A549 (cell line): Measurements from ENCODE around the gene CASK. TPM values are rescaled to one million over a fixed set of nuclear protein-coding genes. Genes with fewer than 3 reads are reported as not detected.
A peak's percentile ranks its signal among the peaks of the same experiment; 100 is the strongest.

Experiments used
- ATAC-seq, 2 experiments: fragments of 200-7000 bp in 1 of 2; fragments of >200 bp in 1 of 2; cut with Nextera tagmentation in 1 of 2; cut with Tn5 transposase in 1 of 2; 3 replicates each; pipeline versions ENCODE4 v1.8.0 to v1.9.1; 2018 to 2020; ENCODE audit warnings: mild to moderate bottlenecking in 1 of 2, moderate library complexity in 1 of 2
- CTCF ChIA-PET: fragments of 300-600 bp; sonication (Branson Sonifier 250); formaldehyde crosslinking; extraction: SDS; loops from one replicate; lab custom pipeline; 2021; ENCODE audit warnings: antibody characterized with exemption, inconsistent platforms; lab: Yijun Ruan, JAX
- POLR2A ChIA-PET: fragments of 350-600 bp; formaldehyde crosslinking; extraction: SDS; loops from one replicate; lab custom pipeline; 2021; ENCODE audit warnings: antibody characterized with exemption, inconsistent platforms; lab: Yijun Ruan, JAX
- DNase-seq, 2 experiments: peaks; one replicate each; pipeline versions ENCODE4 v3.0.0 to v3.0.0-alpha.2; 2011 to 2016; ENCODE audit warnings: low read depth in 1 of 2, low spot score in 1 of 2
- FAIRE-seq: peaks from 2 replicates; lab custom pipeline; 2011; peaks lifted over from hg19 to GRCh38; lab: Jason Lieb, UNC
- H3K27ac ChIP-seq, 2 experiments: fragments of >200 bp; sonication (Bioruptor Twin); formaldehyde crosslinking; 3 replicates each; pipeline ENCODE4 v1.5.1; 2016 to 2017
- H3K4me1 ChIP-seq: fragments of >200 bp; sonication (Bioruptor Twin); formaldehyde crosslinking; 3 replicates; pipeline ENCODE4 v1.6.1; 2016
- H3K4me2 ChIP-seq: fragments of >200 bp; sonication (Bioruptor Twin); formaldehyde crosslinking; 3 replicates; pipeline ENCODE4 v1.6.1; 2016
- H3K4me3 ChIP-seq: fragments of >200 bp; sonication (Bioruptor Twin); formaldehyde crosslinking; 3 replicates; pipeline ENCODE4 v1.5.1; 2016
- H3K9me3 ChIP-seq: fragments of >200 bp; sonication (Bioruptor Twin); formaldehyde crosslinking; 3 replicates; pipeline ENCODE4 v1.6.1; 2016
- CBX8 ChIP-seq: fragments of 200-600 bp; sonication (generic); IDR thresholded peaks from 2 replicates; pipeline ENCODE4 v1.6.1; 2016
- CEBPB ChIP-seq, 2 experiments: fragments of >200 bp in 1 of 2; sonication (Bioruptor Twin) in 1 of 2; formaldehyde crosslinking in 1 of 2; IDR thresholded peaks; 2 replicates each; pipeline ENCODE4 v1.6.1; 2012 to 2016
- EHF ChIP-seq: fragments of 250-450 bp; sonication (Bioruptor Pico); IDR thresholded peaks from 2 replicates; pipeline ENCODE4 v1.5.0; 2020; ENCODE audit warnings: mild to moderate bottlenecking
- FOSL2 ChIP-seq, 2 experiments: fragments of 450-650 bp in 1 of 2; fragments of >200 bp in 1 of 2; sonication (Bioruptor Twin) in 1 of 2; formaldehyde crosslinking; IDR thresholded peaks; 2 replicates each; pipeline versions ENCODE4 v1.5.0 to v1.6.1; 2016 to 2020; ENCODE audit warnings: mild to moderate bottlenecking in 1 of 2, moderate library complexity in 1 of 2
- HDAC2 ChIP-seq: fragments of 200-600 bp; sonication (generic); IDR thresholded peaks from 2 replicates; pipeline ENCODE4 v1.6.1; 2016
- HOXA7 ChIP-seq: fragments of 250-450 bp; sonication (Bioruptor Pico); IDR thresholded peaks from 2 replicates; pipeline ENCODE4 v1.5.0; 2020; ENCODE audit warnings: mild to moderate bottlenecking, moderate library complexity
- HOXB5 ChIP-seq: fragments of 250-450 bp; sonication (Bioruptor Pico); IDR thresholded peaks from 2 replicates; pipeline ENCODE4 v1.5.0; 2020; ENCODE audit warnings: mild to moderate bottlenecking, moderate library complexity
- JUN ChIP-seq, 2 experiments: fragments of >200 bp; sonication (Bioruptor Twin); formaldehyde crosslinking; IDR thresholded peaks; 2 replicates in 1 of 2; 3 replicates in 1 of 2; pipeline ENCODE4 v1.6.1; 2016 to 2017
- KDM1A ChIP-seq: fragments of 200-600 bp; sonication (generic); IDR thresholded peaks from 2 replicates; pipeline ENCODE4 v1.6.1; 2016; ENCODE audit warnings: low read depth, mild to moderate bottlenecking
- MAZ ChIP-seq: fragments of 150-350 bp; IDR thresholded peaks from 2 replicates; pipeline ENCODE4 v1.6.1; 2014; ENCODE audit warnings: antibody characterized with exemption, low read depth, low read length, borderline replicate concordance
- MYC ChIP-seq: IDR thresholded peaks from 2 replicates; pipeline ENCODE4 v1.6.1; 2012; ENCODE audit warnings: mild to moderate bottlenecking, inconsistent platforms, low read length, improper control_type of control experiment, borderline replicate concordance
- NPAS2 ChIP-seq: fragments of 250-450 bp; sonication (Bioruptor Pico); IDR thresholded peaks from 2 replicates; pipeline ENCODE4 v1.8.0; 2022; ENCODE audit warnings: mild to moderate bottlenecking, moderate library complexity, borderline replicate concordance
- POLR2A ChIP-seq: IDR thresholded peaks from 2 replicates; pipeline ENCODE4 v1.6.1; 2012; ENCODE audit warnings: mild to moderate bottlenecking, low read length
- RARB ChIP-seq: fragments of 250-450 bp; sonication (Bioruptor Pico); IDR thresholded peaks from 2 replicates; pipeline ENCODE4 v1.8.0; 2021; ENCODE audit warnings: mild to moderate bottlenecking, moderate library complexity
- RFX5 ChIP-seq: fragments of 450-650 bp; IDR thresholded peaks from 2 replicates; pipeline ENCODE4 v1.7.1; 2014; ENCODE audit warnings: antibody characterized with exemption, mild to moderate bottlenecking, moderate library complexity
- SREBF2 ChIP-seq: fragments of 450-650 bp; IDR thresholded peaks from 2 replicates; pipeline ENCODE4 v1.6.1; 2014; ENCODE audit warnings: mild to moderate bottlenecking, moderate library complexity
- WGBS: methylation state at CpG from one replicate; pipeline ENCODE4 v1.1.6; 2017; ENCODE audit errors: missing lambda C conversion rate; 5-methylcytosine and 5-hydroxymethylcytosine counted together
- polyA plus RNA-seq, 4 experiments: library from polyadenylated mRNA; depleted of rRNA in 3 of 4; stranded (reverse); fragments of >200 nt; fragmentation: RNase III in 1 of 4; extraction: RNeasy Plus Mini Kit Qiagen cat#74134 plus additional on column Dnase treatment in 1 of 4; gene quantifications; 2 replicates in 3 of 4; 3 replicates in 1 of 4; pipeline ENCODE4 v1.2.3, GENCODE V29; 2011 to 2017
- TF ChIP-seq, protein P1 (sequence below): fragments of 150-350 bp; IDR thresholded peaks from 2 replicates; pipeline ENCODE4 v1.6.1; 2014; ENCODE audit warnings: low read depth, mild to moderate bottlenecking, low read length
- TF ChIP-seq, protein P2 (sequence below): fragments of 250-450 bp; sonication (Bioruptor Pico); IDR thresholded peaks from 2 replicates; pipeline ENCODE4 v1.5.0; 2021; ENCODE audit warnings: mild to moderate bottlenecking, moderate library complexity, borderline replicate concordance
- TF ChIP-seq, protein P3 (sequence below): fragments of 250-450 bp; sonication (Bioruptor Pico); IDR thresholded peaks from 2 replicates; pipeline ENCODE4 v1.5.0; 2020; ENCODE audit warnings: low read depth, mild to moderate bottlenecking, moderate library complexity
- TF ChIP-seq, protein P4 (sequence below): fragments of 200-600 bp; sonication (generic); IDR thresholded peaks from 2 replicates; pipeline ENCODE4 v1.6.1; 2016; ENCODE audit warnings: antibody characterized with exemption, mild to moderate bottlenecking, moderate library complexity
- TF ChIP-seq, protein P5 (sequence below): fragments of >200 bp; sonication (Bioruptor Twin); formaldehyde crosslinking; IDR thresholded peaks from 3 replicates; pipeline ENCODE4 v1.6.1; 2016
- TF ChIP-seq, protein P6 (sequence below): fragments of 450-650 bp; IDR thresholded peaks from 2 replicates; pipeline ENCODE4 v1.6.1; 2014; ENCODE audit warnings: antibody characterized with exemption
- TF ChIP-seq, protein P7 (sequence below): IDR thresholded peaks from 2 replicates; pipeline ENCODE4 v1.6.1; 2012

Gene CASK
- polyA plus RNA-seq, 2 of the 4 experiments (the other 2 are of a cell fraction), result 23.3 to 57.6 TPM

DNA sequence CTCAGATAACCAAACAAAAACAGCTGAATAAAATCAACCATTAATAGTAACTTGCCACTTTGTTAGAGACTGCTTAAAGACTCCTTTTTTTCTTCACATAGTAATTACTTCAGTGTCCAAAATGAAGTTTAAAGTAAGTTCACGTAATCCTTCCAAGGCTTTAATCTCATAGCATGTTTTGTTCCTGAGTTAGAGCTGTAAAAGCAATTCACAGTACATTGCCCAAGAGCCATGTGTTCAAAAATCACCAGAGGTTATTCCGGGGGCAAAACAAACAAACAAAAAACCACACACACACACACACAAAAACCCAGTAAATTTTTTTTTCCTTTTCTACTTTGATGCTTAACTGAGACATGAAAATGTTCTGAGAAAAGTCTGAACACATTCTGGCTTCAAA, 193.3 kb downstream of the CASK start:
- ChIA-PET POLR2A (no interaction called here), CTCF (no interaction called here)
- H3K27ac ChIP-seq, result no peak overlapping the region
- no peak for DNase-seq
- H3K4me2 ChIP-seq, result no peak overlapping the region
- H3K9me3 ChIP-seq, result no peaks in the 10 kb centered on the region
- 0 out of 3 replicates have a peak, but pooled peaks cover 4% of the 10 kb centered on the region for H3K4me1 ChIP-seq
- no peak for ATAC-seq
- no peak overlapping the region for H3K4me3 ChIP-seq
- WGBS, result 82% methylated on average over 2 of the region's 2 CpGs
- TF ChIP-seq POLR2A (no peak), CBX8 (no peak), CEBPB (IDR thresholded peaks at IDR 0.05) (no peak), JUN (IDR thresholded peaks at IDR 0.05) (no peak), EHF (CRISPR knock-in tag) (no peak), NPAS2 (CRISPR knock-in tag) (no peak), RARB (no peak), RFX5 (no peak)
- TF ChIP-seq, protein P1, sequence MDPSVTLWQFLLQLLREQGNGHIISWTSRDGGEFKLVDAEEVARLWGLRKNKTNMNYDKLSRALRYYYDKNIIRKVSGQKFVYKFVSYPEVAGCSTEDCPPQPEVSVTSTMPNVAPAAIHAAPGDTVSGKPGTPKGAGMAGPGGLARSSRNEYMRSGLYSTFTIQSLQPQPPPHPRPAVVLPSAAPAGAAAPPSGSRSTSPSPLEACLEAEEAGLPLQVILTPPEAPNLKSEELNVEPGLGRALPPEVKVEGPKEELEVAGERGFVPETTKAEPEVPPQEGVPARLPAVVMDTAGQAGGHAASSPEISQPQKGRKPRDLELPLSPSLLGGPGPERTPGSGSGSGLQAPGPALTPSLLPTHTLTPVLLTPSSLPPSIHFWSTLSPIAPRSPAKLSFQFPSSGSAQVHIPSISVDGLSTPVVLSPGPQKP, result no peak
- TF ChIP-seq, protein P2, sequence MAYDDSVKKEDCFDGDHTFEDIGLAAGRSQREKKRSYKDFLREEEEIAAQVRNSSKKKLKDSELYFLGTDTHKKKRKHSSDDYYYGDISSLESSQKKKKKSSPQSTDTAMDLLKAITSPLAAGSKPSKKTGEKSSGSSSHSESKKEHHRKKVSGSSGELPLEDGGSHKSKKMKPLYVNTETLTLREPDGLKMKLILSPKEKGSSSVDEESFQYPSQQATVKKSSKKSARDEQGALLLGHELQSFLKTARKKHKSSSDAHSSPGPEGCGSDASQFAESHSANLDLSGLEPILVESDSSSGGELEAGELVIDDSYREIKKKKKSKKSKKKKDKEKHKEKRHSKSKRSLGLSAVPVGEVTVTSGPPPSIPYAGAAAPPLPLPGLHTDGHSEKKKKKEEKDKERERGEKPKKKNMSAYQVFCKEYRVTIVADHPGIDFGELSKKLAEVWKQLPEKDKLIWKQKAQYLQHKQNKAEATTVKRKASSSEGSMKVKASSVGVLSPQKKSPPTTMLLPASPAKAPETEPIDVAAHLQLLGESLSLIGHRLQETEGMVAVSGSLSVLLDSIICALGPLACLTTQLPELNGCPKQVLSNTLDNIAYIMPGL, result no peak
- TF ChIP-seq, protein P3, sequence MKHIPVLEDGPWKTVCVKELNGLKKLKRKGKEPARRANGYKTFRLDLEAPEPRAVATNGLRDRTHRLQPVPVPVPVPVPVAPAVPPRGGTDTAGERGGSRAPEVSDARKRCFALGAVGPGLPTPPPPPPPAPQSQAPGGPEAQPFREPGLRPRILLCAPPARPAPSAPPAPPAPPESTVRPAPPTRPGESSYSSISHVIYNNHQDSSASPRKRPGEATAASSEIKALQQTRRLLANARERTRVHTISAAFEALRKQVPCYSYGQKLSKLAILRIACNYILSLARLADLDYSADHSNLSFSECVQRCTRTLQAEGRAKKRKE (CRISPR knock-in tag), result no peak
- peak; percentile 76 for FAIRE-seq

DNA sequence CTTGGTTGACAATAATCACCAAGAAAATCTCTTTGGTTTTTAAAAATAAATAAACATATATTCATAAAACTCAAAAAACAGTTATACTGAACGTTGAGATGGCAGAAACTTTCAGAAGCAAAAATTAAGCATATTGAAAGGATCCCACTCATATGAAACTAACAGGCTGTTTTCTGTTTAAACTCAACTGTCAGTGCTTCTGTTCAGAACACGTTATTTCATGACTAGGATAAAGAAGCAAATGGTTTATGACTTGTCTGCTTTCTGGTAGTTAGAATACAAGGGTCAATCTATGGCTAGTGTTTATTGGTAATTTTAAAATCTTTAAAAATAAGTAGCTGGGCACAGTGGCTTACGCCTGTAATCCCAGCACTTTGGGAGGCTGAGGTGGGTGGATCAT, 195.2 kb downstream of the CASK start:
- Histone ChIP-seq H3K27ac (no peak overlapping the region), H3K4me2 (no peak overlapping the region), H3K4me1 (0 out of 3 replicates have a peak, but pooled peaks cover 4% of the 10 kb centered on the region), H3K9me3 (no peaks in the 10 kb centered on the region), H3K4me3 (no peak overlapping the region)
- POLR2A ChIA-PET, result no interaction called here
- no peak for DNase-seq
- FAIRE-seq, result no peak
- WGBS, result 90% methylated on average over 3 of the region's 3 CpGs
- ATAC-seq, result no peak
- TF ChIP-seq, protein P4, sequence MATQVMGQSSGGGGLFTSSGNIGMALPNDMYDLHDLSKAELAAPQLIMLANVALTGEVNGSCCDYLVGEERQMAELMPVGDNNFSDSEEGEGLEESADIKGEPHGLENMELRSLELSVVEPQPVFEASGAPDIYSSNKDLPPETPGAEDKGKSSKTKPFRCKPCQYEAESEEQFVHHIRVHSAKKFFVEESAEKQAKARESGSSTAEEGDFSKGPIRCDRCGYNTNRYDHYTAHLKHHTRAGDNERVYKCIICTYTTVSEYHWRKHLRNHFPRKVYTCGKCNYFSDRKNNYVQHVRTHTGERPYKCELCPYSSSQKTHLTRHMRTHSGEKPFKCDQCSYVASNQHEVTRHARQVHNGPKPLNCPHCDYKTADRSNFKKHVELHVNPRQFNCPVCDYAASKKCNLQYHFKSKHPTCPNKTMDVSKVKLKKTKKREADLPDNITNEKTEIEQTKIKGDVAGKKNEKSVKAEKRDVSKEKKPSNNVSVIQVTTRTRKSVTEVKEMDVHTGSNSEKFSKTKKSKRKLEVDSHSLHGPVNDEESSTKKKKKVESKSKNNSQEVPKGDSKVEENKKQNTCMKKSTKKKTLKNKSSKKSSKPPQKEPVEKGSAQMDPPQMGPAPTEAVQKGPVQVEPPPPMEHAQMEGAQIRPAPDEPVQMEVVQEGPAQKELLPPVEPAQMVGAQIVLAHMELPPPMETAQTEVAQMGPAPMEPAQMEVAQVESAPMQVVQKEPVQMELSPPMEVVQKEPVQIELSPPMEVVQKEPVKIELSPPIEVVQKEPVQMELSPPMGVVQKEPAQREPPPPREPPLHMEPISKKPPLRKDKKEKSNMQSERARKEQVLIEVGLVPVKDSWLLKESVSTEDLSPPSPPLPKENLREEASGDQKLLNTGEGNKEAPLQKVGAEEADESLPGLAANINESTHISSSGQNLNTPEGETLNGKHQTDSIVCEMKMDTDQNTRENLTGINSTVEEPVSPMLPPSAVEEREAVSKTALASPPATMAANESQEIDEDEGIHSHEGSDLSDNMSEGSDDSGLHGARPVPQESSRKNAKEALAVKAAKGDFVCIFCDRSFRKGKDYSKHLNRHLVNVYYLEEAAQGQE, result no peak
- TF ChIP-seq POLR2A (no peak), MAZ (no peak), HOXA7 (no peak), MYC (no peak), RARB (no peak), HDAC2 (no peak), CEBPB (IDR thresholded peaks at IDR 0.05) (no peak), KDM1A (no peak), FOSL2 (IDR thresholded peaks at IDR 0.05) (no peak), FOSL2 (CRISPR knock-in tag; IDR thresholded peaks at IDR 0.05) (no peak), HOXB5 (CRISPR knock-in tag) (no peak), SREBF2 (no peak), NPAS2 (CRISPR knock-in tag) (no peak)
- TF ChIP-seq, protein P5, sequence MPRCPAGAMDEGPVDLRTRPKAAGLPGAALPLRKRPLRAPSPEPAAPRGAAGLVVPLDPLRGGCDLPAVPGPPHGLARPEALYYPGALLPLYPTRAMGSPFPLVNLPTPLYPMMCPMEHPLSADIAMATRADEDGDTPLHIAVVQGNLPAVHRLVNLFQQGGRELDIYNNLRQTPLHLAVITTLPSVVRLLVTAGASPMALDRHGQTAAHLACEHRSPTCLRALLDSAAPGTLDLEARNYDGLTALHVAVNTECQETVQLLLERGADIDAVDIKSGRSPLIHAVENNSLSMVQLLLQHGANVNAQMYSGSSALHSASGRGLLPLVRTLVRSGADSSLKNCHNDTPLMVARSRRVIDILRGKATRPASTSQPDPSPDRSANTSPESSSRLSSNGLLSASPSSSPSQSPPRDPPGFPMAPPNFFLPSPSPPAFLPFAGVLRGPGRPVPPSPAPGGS, result no peak
- TF ChIP-seq, protein P6, sequence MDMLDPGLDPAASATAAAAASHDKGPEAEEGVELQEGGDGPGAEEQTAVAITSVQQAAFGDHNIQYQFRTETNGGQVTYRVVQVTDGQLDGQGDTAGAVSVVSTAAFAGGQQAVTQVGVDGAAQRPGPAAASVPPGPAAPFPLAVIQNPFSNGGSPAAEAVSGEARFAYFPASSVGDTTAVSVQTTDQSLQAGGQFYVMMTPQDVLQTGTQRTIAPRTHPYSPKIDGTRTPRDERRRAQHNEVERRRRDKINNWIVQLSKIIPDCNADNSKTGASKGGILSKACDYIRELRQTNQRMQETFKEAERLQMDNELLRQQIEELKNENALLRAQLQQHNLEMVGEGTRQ, result no peak
- TF ChIP-seq, protein P7, sequence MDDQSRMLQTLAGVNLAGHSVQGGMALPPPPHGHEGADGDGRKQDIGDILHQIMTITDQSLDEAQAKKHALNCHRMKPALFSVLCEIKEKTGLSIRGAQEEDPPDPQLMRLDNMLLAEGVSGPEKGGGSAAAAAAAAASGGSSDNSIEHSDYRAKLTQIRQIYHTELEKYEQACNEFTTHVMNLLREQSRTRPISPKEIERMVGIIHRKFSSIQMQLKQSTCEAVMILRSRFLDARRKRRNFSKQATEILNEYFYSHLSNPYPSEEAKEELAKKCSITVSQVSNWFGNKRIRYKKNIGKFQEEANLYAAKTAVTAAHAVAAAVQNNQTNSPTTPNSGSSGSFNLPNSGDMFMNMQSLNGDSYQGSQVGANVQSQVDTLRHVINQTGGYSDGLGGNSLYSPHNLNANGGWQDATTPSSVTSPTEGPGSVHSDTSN, result no peak
- CTCF ChIA-PET, result no interaction called here
